Endothelial cell (in vitro differentiated cells): ENCODE results near the gene COL25A1. TPM values are rescaled to one million over a fixed set of nuclear protein-coding genes. Genes with fewer than 3 reads are reported as not detected.

ENCODE experiments used
- DNase-seq: peaks from one replicate; pipeline ENCODE4 v3.0.0; 2021; ENCODE audit warnings: low spot score
- H3K27ac Mint-ChIP-seq: one replicate; pipeline ENCODE4 v1.8.0; 2021; ENCODE audit warnings: mixed read lengths, inconsistent platforms; ENCODE audit not compliant: unreplicated experiment
- H3K27me3 Mint-ChIP-seq: one replicate; pipeline ENCODE4 v1.8.0; 2021; ENCODE audit warnings: mild to moderate bottlenecking, moderate library complexity, mixed read lengths, inconsistent platforms; ENCODE audit not compliant: unreplicated experiment
- H3K36me3 Mint-ChIP-seq: one replicate; pipeline ENCODE4 v1.8.0; 2021; ENCODE audit warnings: mild to moderate bottlenecking, low read depth, mixed read lengths, inconsistent platforms; ENCODE audit not compliant: unreplicated experiment
- H3K4me1 Mint-ChIP-seq: one replicate; pipeline ENCODE4 v1.8.0; 2021; ENCODE audit warnings: mild to moderate bottlenecking, mixed read lengths, inconsistent platforms; ENCODE audit not compliant: unreplicated experiment
- H3K4me3 Mint-ChIP-seq: one replicate; pipeline ENCODE4 v1.8.0; 2021; ENCODE audit warnings: mild to moderate bottlenecking, mixed read lengths, inconsistent platforms; ENCODE audit not compliant: unreplicated experiment
- H3K9me3 Mint-ChIP-seq: one replicate; pipeline ENCODE4 v1.8.0; 2021; ENCODE audit warnings: mixed read lengths, inconsistent platforms; ENCODE audit not compliant: unreplicated experiment
- CTCF ChIP-seq: fragments of 200-600 bp; sonication (generic); IDR thresholded peaks from one replicate; pipeline ENCODE4 v1.5.0; 2021; ENCODE audit warnings: antibody characterized with exemption; ENCODE audit not compliant: unreplicated experiment
- total RNA-seq: library from RNA; stranded (reverse); fragmentation: NEBNext Ultra II Directional; extraction: Animal tissue kit (Norgen Biotek cat#: 25700); gene quantifications from one replicate; pipeline ENCODE4 v1.2.1, GENCODE V29; 2021; ENCODE audit not compliant: unreplicated experiment

The COL25A1 gene
- total RNA-seq, 1 donor from 2014 or later = 22.7 TPM

GRCh38 chr4:109157205-109157604 lies 145.3 kb downstream of the COL25A1 start:
- H3K27ac Mint-ChIP-seq = no peak overlapping the region
- H3K4me3 Mint-ChIP-seq = no peak overlapping the region
- no peaks in the 10 kb centered on the region for H3K9me3 Mint-ChIP-seq
- H3K36me3 Mint-ChIP-seq = no peaks in the 10 kb centered on the region
- no peaks in the 10 kb centered on the region for H3K27me3 Mint-ChIP-seq
- TF ChIP-seq CTCF = no peak
- H3K4me1 Mint-ChIP-seq = no peaks in the 10 kb centered on the region
- DNase-seq = no peak

- no peaks in the 10 kb centered on the region for H3K4me1 Mint-ChIP-seq
- DNase-seq = no peak
- H3K36me3 Mint-ChIP-seq = no peaks in the 10 kb centered on the region
- no peak for TF ChIP-seq CTCF
- H3K4me3 Mint-ChIP-seq = no peak overlapping the region
- H3K9me3 Mint-ChIP-seq = no peaks in the 10 kb centered on the region
- no peaks in the 10 kb centered on the region for H3K27me3 Mint-ChIP-seq
- no peak overlapping the region for H3K27ac Mint-ChIP-seq
These were observed 146.1 kb downstream of the COL25A1 start for GRCh38 chr4:109156356-109156755.

- H3K4me3 Mint-ChIP-seq = no peak overlapping the region
- H3K27ac Mint-ChIP-seq = no peak overlapping the region
- no peaks in the 10 kb centered on the region for H3K9me3 Mint-ChIP-seq
- no peak for TF ChIP-seq CTCF
- H3K4me1 Mint-ChIP-seq = no peaks in the 10 kb centered on the region
- no peaks in the 10 kb centered on the region for H3K36me3 Mint-ChIP-seq
- no peak for DNase-seq
- no peaks in the 10 kb centered on the region for H3K27me3 Mint-ChIP-seq
These were observed 146.7 kb downstream of the COL25A1 start for GRCh38 chr4:109155682-109156283.

GRCh38 chr4:109155084-109155483 lies 147.4 kb downstream of the COL25A1 start:
- Mint-ChIP-seq H3K9me3 (no peaks in the 10 kb centered on the region), H3K27me3 (no peaks in the 10 kb centered on the region), H3K27ac (no peak overlapping the region), H3K36me3 (no peaks in the 10 kb centered on the region), H3K4me1 (no peaks in the 10 kb centered on the region), H3K4me3 (no peak overlapping the region)
- DNase-seq = no peak
- TF ChIP-seq CTCF = no peak

- Mint-ChIP-seq H3K27me3 (no peaks in the 10 kb centered on the region), H3K9me3 (no peaks in the 10 kb centered on the region), H3K27ac (no peak overlapping the region), H3K4me3 (no peak overlapping the region), H3K36me3 (no peaks in the 10 kb centered on the region), H3K4me1 (peaks cover 3% of the 10 kb centered on the region)
- no peak for TF ChIP-seq CTCF
- DNase-seq = no peak
These were observed 148.0 kb downstream of the COL25A1 start for GRCh38 chr4:109154424-109154823.
